ENCODE measurements around the gene AMFR.

DNA sequence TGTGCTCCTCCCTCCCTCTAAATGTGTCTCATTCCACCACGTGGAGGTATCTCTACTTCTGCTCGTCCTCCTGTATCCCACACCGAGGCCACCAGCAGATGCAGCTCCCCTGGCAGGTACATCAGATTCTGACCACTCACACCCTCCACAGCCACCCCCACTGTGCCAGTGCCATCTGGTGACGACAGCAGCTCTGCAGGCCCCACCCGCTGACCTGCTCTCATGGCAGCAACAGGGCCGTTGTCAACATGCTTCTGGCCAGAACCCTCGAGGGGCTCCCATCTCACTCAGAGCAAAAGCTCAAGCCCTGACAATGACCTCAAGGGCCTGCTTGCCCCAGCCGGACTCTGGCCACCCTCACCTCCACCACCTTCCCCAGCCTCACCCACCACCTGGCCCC lies 93.4 kb downstream of the AMFR start:
- TF ChIP-seq ZNF816 (CRISPR knock-in tag; IDR thresholded peaks at IDR 0.05; ENCODE audit: borderline replicate concordance) = no peak
- TF ChIP-seq RFX5 (IDR thresholded peaks at IDR 0.05; ENCODE audit: low read depth, low read length) = no peak
- TF ChIP-seq TCF12 (IDR thresholded peaks at IDR 0.05) = no peak
- TF ChIP-seq TCF12 (CRISPR knock-in tag; IDR thresholded peaks at IDR 0.05) = no peak
- no peak for TF ChIP-seq MAZ (IDR thresholded peaks at IDR 0.05; ENCODE audit: borderline replicate concordance, low read depth, low read length)
- TF ChIP-seq MAZ (CRISPR knock-in tag; IDR thresholded peaks at IDR 0.05; ENCODE audit: low read depth) = no peak
- TF ChIP-seq MZF1 (CRISPR knock-in tag; IDR thresholded peaks at IDR 0.05; ENCODE audit: borderline replicate concordance) = no peak
- no peak for TF ChIP-seq ZNF567 (CRISPR knock-in tag; IDR thresholded peaks at IDR 0.05; ENCODE audit: borderline replicate concordance)
- no peak for TF ChIP-seq POLR2A (IDR thresholded peaks at IDR 0.05; ENCODE audit: insufficient read depth in 1 of 2, low read depth in 2 of 2, low read length in 2 of 2)
- no peak for TF ChIP-seq IKZF1 (IDR thresholded peaks at IDR 0.05)
- no peak for TF ChIP-seq ZNF44 (CRISPR knock-in tag; IDR thresholded peaks at IDR 0.05)
- no peak for TF ChIP-seq HMGXB4 (CRISPR knock-in tag; IDR thresholded peaks at IDR 0.05; ENCODE audit: borderline replicate concordance in 1 of 2, low read depth in 1 of 2)
- no peak for TF ChIP-seq NONO (IDR thresholded peaks at IDR 0.05)
- TF ChIP-seq NONO (CRISPR knock-in tag; conservative IDR thresholded peaks at IDR 0.05) = no peak
- no peak for TF ChIP-seq MYC (CRISPR knock-in tag; IDR thresholded peaks at IDR 0.05; ENCODE audit: borderline replicate concordance)
- no peak for TF ChIP-seq STAG1 (CRISPR knock-in tag; IDR thresholded peaks at IDR 0.05)
